HUDEP-2 (cell line): ENCODE measurements around the gene GPR31.
A peak's percentile ranks its signal among the peaks of the same experiment; 100 is the strongest.

ENCODE experiments used
- DNase-seq, 76 experiments: peaks; one replicate each; lab custom pipeline; 2025; ENCODE audit not compliant: unreplicated experiment in 76 of 76; lab: John Stamatoyannopoulos, UW

The GPR31 gene

DNA sequence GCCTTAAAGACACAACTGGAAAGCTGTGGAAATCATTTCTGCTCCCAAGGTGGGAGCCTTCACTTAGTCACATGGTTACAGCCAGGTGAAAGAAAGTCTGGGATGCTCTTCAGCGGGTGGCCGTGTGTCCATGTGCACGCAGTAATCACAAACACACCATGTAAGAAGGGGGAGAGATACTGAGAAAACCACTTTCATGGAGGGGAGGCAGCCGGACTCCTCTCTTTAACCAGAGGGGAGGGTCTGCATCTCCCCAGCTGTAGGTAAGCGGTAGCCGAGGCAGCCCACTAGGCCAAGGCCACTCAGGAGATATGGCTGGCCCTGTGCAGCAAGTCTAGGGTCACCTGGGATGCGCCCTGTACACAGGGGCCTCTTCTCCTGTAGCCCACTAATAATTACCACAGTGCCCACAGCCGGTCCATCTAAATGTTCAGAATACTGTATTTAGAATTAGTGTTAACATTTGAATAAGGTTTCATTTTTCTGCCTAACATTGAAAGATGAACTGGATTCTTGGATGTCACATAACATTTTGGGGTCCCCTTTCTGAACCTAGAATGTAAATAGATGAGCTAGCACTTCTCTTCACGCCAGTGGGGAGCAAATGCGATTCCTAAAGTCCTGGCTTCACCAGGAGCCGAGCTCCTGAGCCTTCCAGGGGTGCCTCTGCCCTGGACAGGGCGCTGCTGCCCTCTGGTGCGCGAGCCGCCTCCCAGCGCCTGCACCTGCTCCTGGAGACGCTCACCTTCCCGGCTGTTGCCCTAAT, 15.9 kb downstream of the GPR31 start:
- DNase-seq = peak in 30 of 76 experiments; percentile 4 to 52 (median 16)

DNA sequence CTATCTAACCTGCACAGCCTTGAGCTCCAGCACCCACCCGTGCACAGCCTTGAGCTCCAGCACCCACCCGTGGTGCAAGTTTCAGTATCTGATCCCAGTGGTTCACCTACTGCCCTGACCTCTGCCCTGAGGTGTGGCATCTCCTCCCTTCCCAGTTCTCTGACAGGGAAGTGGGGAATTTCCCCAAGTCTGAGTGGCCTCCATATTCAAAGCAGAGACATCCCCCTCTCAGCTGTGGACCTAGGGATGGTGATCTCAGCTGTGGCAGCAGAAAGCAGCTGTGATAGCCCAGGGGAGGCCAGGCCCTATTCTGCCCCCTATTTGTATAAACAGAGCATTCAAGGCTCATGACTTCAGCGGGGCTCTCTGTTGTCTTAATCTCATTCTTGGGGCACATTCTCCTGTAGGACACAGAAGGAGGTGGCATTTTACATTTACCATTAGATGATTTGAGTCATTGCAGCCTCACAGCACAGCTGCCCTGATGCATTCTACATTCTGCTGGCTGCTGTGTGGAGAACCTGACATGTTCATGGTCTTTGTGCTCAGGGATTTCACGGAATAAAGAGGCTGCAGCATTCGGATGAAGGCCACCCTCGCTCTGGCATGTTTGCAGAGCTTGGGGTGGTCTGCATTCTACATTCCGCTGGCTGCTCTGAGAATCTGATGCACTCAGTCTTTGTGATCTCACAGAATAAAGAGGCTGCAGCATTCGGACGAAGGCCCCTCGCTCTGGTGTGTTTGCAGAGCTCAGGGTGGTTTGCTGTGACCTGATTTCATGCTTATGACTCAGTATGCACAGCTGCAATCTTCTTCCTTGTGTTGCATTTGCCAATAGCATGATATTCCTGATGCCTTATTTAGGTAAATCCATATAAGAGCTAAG, 16.9 kb downstream of the GPR31 start:
- DNase-seq = no peak

DNA sequence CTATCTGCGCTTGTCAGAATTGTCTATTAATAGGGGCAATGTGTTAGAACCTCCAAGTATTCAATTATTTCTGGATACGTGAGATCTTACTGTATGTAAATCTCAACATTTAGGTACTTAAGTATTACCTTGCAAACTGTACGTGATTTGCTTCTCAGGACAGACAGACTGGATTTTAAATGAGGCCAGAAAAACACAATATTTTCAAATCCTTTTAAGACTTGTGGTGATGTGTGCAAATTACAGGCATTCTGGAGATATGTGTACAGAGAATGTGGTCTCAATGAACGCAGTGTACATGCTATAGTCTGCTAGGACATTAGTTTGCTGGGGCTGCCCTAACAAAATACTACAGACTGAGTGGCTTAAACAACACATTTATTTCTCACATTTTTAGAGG, 18.0 kb downstream of the GPR31 start:
- no peak for DNase-seq

DNA sequence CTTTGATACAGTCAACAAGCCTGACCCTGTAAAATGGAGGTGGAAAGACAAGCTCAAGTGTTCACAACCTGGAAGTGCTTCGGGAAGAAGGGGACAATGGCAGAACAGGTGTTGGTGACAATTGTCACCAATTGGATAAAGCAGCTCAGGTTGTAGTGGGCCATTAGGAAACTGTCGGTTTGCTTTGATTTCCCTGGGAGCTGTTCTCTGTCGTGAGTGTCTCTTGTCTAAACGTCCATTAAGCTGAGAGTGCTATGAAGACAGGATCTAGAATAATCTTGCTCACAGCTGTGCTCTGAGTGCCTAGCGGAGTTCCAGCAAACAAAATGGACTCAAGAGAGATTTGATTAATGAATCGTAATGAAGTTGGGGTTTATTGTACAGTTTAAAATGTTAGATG, 19.9 kb downstream of the GPR31 start:
- DNase-seq = no peak

DNA sequence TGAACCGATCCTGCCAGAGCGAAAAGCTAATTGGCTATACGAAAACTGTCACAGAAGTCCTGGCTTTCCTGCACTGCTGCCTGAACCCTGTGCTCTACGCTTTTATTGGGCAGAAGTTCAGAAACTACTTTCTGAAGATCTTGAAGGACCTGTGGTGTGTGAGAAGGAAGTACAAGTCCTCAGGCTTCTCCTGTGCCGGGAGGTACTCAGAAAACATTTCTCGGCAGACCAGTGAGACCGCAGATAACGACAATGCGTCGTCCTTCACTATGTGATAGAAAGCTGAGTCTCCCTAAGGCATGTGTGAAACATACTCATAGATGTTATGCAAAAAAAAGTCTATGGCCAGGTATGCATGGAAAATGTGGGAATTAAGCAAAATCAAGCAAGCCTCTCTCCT, 20.7 kb downstream of the GPR31 start:
- DNase-seq = no peak

DNA sequence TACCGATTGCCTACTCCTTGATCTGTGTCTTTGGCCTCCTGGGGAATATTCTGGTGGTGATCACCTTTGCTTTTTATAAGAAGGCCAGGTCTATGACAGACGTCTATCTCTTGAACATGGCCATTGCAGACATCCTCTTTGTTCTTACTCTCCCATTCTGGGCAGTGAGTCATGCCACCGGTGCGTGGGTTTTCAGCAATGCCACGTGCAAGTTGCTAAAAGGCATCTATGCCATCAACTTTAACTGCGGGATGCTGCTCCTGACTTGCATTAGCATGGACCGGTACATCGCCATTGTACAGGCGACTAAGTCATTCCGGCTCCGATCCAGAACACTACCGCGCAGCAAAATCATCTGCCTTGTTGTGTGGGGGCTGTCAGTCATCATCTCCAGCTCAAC, 21.4 kb downstream of the GPR31 start:
- DNase-seq = no peak

DNA sequence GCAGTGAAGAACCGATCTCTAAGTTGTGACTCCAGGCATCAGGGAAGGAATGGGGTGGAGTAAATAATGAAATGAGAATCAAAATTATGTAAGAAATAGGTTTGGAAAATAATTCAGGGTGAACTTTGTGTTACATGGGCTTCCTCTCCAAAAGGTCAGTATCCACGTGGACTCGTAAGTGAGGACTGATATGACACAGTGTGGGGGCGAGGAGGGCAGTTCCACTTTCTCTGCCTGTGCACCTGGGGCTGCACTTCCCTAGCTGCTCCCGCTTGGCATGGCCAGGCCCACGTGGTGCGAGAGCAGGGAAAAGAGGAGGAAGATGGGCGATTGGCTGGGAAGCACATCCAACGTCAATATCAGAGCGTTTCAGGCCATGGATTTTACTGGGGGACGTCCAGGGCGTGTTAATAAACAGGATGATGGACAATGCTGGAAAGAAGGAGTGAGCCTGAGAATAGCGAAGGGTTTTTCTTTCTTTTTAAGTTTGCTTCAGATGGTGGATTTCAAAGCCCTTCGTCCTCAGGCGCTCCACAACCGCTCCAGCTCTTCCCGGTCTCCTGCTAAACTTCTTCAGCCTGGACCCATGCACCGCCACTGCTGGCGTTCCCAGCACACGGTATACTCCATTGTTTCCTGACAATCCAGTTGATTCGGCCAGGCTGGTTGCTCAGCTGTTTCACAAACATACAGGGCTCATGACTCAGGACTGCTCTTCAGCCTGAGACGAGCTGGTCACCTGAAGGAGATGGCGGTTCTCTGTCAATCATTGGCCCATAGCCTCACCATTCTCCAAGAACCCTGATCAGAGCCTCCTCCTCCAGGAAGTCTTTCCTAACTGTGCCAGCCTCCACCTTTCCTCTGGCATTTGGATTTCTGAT, 23.1 kb downstream of the GPR31 start:
- DNase-seq = no peak

DNA sequence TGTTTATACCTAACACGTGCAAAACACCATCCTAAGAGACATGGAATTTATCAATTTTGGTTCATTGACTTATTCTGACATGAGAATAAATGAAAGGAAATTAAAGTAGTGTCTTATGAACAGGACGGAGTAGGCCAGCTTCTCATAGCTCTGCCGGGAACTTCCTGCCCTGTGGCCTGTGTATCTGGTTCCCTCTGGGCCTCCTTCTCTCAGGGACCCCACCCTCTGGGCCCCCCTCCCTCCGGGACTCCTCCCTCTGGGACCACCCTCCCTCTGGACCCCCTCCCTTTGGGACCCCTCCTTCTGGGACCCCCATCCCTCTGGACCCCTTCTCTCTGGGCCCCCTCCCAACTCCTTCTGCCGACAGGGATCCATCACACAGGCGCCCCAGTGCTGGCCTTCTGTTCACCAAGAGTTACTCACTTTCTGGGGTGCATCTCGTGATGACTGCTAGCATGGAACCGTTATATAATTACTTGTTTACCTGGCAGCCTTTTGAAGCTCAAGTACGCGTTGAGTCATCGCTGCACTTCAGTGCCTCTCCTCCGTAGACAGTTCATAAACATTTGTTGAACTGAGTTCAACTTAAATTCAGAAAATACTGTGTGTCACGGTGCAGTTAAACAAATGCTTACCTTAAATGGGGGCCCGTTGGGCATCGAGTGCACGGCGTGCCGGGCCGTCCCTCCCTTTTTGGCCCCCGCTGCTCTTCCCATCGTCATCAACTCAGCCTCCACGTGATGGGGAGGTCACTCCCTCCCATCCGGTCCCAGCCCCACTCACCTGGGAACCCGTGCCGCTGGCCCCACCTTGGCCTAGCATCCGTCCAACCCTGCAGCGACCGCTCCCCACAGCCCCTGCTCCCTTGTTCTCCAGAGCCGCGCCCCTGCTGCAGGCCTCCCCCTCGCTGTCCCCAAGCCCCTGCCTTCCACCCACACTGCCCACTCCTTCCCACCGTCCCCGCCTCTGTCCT, 26.8 kb downstream of the GPR31 start:
- no peak for DNase-seq

DNA sequence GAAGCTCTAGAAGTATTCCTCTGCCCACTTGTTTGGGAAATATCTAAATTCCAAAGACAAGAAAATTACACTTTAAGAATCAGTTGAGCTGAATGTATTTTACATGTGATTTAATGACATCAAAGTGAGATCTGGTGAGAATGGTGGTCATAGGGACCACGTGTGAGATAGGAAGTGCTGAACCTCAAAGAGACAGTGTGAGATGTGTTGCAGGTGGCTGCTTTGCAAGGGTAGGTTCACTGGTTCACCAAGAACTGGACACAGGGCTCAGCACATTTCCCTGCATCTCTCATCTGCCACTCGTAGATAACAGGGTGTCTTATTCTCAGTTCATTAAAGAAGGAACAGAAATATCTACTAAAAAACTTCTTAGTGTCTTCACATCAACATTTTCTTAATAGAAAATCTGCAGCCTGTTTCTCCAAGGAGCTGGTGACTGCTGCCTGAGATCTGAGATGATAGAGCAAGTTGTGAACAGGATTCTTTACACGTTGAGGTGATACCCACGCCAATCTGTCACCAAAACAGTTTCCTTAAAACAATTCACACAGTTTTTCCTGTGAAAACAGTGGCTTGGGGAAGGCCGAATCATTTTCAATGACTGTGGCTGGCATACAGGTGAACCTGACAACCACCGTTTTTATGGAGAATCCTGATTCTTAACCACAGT, 27.6 kb downstream of the GPR31 start:
- DNase-seq = no peak

DNA sequence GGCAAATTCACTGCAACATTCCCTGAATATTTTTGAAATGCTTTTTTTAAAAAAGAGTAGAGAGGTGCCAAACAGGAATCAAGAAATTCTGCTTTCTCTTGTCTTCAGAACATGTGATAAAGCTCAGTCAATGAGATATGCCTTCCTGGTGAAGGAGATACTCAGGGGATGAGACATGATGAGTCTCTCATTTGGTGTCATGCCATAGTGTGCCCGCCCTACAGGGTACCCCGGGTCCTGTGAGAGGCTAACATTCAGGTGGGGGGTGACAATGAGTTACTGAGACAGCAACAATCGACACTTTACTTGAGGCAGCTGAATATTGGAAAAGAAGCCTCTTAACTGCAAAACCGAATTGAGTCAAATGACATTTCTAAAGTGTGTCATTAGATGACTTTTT, 28.2 kb downstream of the GPR31 start:
- no peak for DNase-seq

DNA sequence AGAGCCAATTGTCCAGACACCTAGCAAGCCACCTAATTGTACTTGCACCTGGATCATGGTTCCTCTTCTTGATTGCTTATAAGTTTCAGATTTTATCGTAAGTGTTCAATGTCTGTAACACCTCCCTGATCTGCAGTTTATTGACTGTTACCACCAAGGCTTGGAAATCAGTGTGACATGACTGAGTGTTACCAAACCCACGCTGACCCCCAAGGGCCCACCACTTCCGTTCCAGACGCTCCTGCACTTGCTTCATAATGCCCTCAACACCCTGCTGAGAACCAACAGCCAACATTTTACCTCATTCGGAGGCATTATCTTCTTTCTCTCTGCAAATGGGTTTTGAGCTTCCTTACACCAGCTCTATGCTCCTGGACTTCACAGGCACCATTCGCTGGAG, 28.6 kb downstream of the GPR31 start:
- DNase-seq = no peak

DNA sequence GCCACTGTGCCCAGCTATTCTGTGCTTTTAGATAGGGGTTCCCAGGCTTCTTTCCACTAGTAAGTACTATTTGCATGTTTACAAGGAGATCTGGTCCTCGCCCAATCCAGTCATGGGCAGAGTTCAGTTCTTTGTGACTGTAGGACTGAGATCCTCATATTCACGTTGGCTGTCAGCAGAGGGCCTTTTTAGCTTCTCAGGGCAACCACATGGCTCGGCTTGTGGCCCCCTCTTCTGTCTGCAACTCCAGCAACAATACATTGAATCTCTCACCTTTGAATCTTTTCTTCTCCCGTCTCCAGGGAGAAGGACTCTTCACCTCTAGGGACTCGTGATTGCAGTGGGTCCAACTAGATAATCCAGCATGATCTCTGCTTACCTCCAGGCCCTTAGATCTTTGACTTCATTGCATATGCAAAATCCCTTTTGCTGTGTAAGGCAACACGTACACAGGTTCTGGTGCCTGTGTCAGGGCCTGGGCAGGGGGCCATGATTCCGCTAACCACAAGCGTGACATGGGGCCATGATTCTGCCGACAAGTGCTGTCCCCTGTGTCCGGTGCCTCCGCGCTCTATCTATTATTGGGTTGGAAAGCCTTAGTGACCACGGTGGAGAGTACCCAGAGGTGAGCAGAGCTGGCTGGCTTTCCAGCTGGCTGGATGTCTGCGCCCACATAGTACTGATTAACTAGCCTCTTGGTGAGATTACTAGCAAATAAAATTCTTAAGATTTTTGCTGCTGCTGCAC, 29.8 kb downstream of the GPR31 start:
- no peak for DNase-seq

DNA sequence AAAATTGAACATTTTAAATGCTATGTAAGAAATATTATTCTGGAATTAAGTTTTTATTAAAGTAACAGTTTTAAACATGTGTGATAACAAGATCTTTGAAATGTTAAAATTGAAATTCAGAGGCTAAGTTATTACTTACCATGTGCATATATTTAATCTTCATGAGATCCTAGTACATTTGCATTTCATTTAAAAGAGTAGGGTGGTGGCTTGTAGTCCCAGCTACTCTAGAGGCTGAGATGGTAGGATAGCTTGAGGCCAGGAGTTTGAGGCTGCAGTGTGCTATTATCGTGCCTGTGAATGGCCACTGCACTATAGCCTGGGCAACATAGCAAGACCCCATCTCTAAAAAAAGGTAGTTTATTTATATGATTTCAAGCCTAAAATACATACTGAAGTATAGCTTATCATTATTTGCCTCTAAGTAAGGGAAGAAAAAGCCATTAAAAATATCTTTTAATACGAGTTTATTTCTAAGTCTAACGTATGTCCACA, 31.9 kb downstream of the GPR31 start:
- no peak for DNase-seq

DNA sequence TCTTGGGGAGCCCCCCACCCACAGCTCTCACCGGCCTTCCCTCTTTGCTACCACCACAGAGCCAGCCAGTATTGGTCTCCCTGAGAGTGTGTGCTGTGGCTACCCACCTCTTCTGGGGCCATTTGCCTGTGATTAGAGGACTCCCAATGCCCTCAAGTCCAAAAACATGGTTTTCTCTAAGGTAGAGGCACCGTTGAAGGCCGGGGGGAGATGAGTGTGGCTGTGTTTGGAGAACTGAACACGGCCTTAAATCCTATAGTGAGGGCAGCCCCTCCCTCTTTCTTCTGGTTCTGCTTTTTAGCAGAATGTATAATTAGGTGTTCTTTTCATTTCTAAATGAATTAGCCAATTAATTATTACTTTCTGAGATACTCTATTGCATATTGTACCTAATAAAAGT, 32.4 kb downstream of the GPR31 start:
- no peak for DNase-seq

DNA sequence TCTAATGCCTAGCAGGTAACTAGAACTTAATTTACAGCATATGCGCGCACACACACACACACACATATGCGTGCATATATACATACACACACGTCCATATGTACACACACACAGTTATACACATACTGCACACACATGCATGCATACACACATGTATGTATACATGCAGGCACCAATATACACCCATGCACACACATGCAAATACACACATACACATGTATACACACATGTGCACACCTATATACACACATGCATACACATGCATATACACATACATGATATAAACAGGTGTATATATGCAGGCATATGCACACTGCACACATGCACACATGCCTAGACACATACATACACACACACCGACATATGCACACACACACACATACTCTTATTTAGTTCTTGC, 33.0 kb downstream of the GPR31 start:
- DNase-seq = no peak

DNA sequence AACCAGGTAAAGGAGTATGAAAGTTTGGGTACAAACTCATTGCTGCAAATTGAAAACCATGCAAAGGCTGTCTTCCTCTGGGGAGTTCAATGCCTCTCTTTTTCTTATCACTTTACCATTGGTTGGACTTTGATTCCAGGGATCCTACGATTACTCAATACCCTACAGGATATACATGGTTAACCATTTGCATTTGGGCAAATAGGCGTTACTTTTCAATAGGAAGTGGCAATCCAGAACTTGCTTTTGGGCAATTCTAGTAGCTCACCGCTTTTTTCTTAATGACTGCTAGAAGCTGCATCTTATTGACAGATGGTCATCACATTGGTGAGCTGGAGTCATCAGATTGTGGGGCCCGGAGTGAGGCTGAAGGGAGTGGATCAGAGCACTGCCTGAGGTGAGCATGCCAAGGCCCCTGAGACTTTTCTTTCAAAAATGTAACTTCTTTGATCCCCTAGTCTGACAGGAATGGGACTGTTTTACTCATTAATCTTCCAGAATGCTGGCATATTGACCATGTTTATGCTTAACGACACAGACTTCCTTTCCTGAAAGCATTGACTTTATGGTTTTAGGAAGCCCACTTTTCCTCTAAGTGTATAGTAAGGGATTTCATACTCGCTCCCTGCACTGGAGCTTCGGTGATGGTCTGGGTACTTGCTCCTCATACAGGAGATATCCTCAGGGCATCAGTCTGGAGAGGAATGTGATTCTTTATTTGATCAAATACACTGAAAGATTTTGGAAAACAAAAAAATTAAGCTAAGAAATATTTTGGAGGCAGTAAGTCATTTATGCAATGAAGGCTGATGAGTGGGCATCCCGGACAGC, 34.7 kb downstream of the GPR31 start, which contains the start of gene CCR6:
CCR6 (plus strand) TSS at position 270 of the 831 bp plus-strand sequence. CDS start 13,039 bp downstream, outside the sequence.
- no peak for DNase-seq

DNA sequence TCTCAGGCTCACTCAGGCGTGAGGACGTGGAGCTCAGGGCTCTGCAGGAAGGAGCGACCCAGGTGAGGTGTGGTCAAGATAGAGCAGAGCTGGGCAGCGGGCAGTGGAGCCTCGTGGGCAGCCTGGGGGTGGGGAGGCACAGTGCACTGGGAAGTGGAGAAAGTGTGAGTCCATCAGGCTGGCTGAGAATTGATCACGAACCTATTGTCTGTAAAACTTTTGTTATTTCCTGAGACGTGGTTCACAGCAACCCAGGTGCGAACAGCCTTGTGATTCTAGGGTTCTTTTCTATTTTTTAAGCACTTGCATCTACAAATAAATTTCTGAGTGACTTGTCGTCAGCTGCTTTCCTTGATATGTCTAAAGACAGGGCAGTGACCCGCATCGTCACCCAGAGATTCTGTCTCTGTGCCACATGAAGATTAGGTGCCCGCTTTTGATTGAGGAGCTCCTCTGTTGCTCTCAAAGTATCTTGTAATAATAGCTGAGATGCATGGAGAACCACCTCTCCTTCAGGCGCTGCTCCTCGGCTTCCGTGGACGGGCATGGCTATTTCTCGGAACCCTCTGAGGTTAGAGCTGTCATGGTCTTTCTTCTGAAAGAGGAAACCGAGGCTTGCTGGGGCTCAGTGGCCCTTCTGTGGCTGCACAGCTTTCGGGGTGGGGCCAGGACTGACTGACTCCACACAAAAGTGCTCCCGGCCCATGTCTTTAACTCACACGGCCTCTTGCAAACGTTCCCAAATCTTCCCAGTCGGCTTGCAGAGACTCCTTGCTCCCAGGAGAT, 35.5 kb downstream of the GPR31 start:
- DNase-seq = no peak
